Muscle layer of duodenum (tissue), 2 donors: ENCODE results near the gene CLDN34.

Experiments
- H3K27ac ChIP-seq: one replicate; pipeline ENCODE4 v1.7.0; 2013; ENCODE audit warnings: mild to moderate bottlenecking, low read length
- H3K27me3 ChIP-seq: one replicate; pipeline ENCODE4 v1.7.0; 2013; ENCODE audit warnings: low read depth, mild to moderate bottlenecking, control low read depth, low read length
- H3K36me3 ChIP-seq, 2 donors: one replicate each; pipeline ENCODE4 v1.7.0; 2013; ENCODE audit warnings: low read length in 2 of 2, control low read depth in 1 of 2, mild to moderate bottlenecking in 1 of 2; ENCODE audit not compliant: insufficient read depth in 2 of 2, control insufficient read depth in 1 of 2
- H3K4me1 ChIP-seq, 2 donors: one replicate each; pipeline ENCODE4 v1.7.0; 2013; ENCODE audit warnings: low read length in 2 of 2, mild to moderate bottlenecking in 2 of 2, control low read depth in 1 of 2, moderate library complexity in 1 of 2; ENCODE audit not compliant: insufficient read depth in 2 of 2, control insufficient read depth in 1 of 2
- H3K4me3 ChIP-seq, 2 donors: one replicate each; pipeline ENCODE4 v1.7.0; 2013; ENCODE audit warnings: low read length in 2 of 2, low read depth in 1 of 2, mild to moderate bottlenecking in 1 of 2
- H3K9me3 ChIP-seq, 2 donors: one replicate each; pipeline ENCODE4 v1.7.0; 2013; ENCODE audit warnings: low read length in 2 of 2, control low read depth in 1 of 2, mild to moderate bottlenecking in 1 of 2; ENCODE audit not compliant: control insufficient read depth in 1 of 2
- donor health status: healthy.

Gene CLDN34

GRCh38 chrX:9980927-9981326 is 13.8 kb downstream of the CLDN34 start:
- no peaks in the 10 kb centered on the region for H3K4me1 ChIP-seq
- H3K4me3 ChIP-seq = no peak overlapping the region
- no peak overlapping the region for H3K27ac ChIP-seq
- no peaks in the 10 kb centered on the region for H3K36me3 ChIP-seq
- no peaks in the 10 kb centered on the region for H3K27me3 ChIP-seq
- H3K9me3 ChIP-seq = no peaks in the 10 kb centered on the region

- Histone ChIP-seq H3K4me3 (no peak overlapping the region), H3K9me3 (no peaks in the 10 kb centered on the region), H3K27ac (no peak overlapping the region), H3K36me3 (no peaks in the 10 kb centered on the region), H3K4me1 (no peaks in the 10 kb centered on the region), H3K27me3 (no peaks in the 10 kb centered on the region)
Measured at GRCh38 chrX:9983441-9983840, 16.3 kb downstream of the CLDN34 start.

GRCh38 chrX:9983846-9984245 is 16.7 kb downstream of the CLDN34 start:
- no peak overlapping the region for H3K27ac ChIP-seq
- H3K27me3 ChIP-seq = no peaks in the 10 kb centered on the region
- no peaks in the 10 kb centered on the region for H3K4me1 ChIP-seq
- H3K36me3 ChIP-seq = no peaks in the 10 kb centered on the region
- H3K4me3 ChIP-seq = no peak overlapping the region
- no peaks in the 10 kb centered on the region for H3K9me3 ChIP-seq

GRCh38 chrX:9988762-9989161 is 21.6 kb downstream of the CLDN34 start:
- H3K27ac ChIP-seq = no peak overlapping the region
- H3K9me3 ChIP-seq = no peaks in the 10 kb centered on the region
- H3K4me3 ChIP-seq = no peak overlapping the region
- H3K36me3 ChIP-seq = no peaks in the 10 kb centered on the region
- no peaks in the 10 kb centered on the region for H3K4me1 ChIP-seq
- no peaks in the 10 kb centered on the region for H3K27me3 ChIP-seq

GRCh38 chrX:9992061-9992460 is 24.9 kb downstream of the CLDN34 start:
- no peaks in the 10 kb centered on the region for H3K4me1 ChIP-seq
- no peaks in the 10 kb centered on the region for H3K36me3 ChIP-seq
- H3K4me3 ChIP-seq = no peak overlapping the region
- H3K27ac ChIP-seq = no peak overlapping the region
- no peaks in the 10 kb centered on the region for H3K9me3 ChIP-seq
- no peaks in the 10 kb centered on the region for H3K27me3 ChIP-seq

- Histone ChIP-seq H3K27me3 (no peaks in the 10 kb centered on the region), H3K4me3 (no peak overlapping the region), H3K27ac (no peak overlapping the region)
Measured at GRCh38 chrX:9992724-9993123, 25.6 kb downstream of the CLDN34 start.

GRCh38 chrX:9995855-9996339 is 28.7 kb downstream of the CLDN34 start:
- Histone ChIP-seq H3K27ac (no peak overlapping the region), H3K9me3 (no peaks in the 10 kb centered on the region), H3K27me3 (no peaks in the 10 kb centered on the region), H3K4me3 (no peak overlapping the region), H3K4me1 (no peaks in the 10 kb centered on the region), H3K36me3 (no peaks in the 10 kb centered on the region)

More at GRCh38 chrX:9992724-9993123, 25.6 kb downstream of the CLDN34 start:
- H3K4me1 ChIP-seq = no peaks in the 10 kb centered on the region
- H3K36me3 ChIP-seq = no peaks in the 10 kb centered on the region
- H3K9me3 ChIP-seq = no peaks in the 10 kb centered on the region

GRCh38 chrX:9997041-9997440 is 29.9 kb downstream of the CLDN34 start:
- H3K27me3 ChIP-seq = no peaks in the 10 kb centered on the region
- H3K27ac ChIP-seq = no peak overlapping the region
- H3K4me3 ChIP-seq = no peak overlapping the region
- no peaks in the 10 kb centered on the region for H3K36me3 ChIP-seq
- no peaks in the 10 kb centered on the region for H3K9me3 ChIP-seq
- no peaks in the 10 kb centered on the region for H3K4me1 ChIP-seq

GRCh38 chrX:9997524-9997923 is 30.4 kb downstream of the CLDN34 start:
- no peaks in the 10 kb centered on the region for H3K36me3 ChIP-seq
- H3K27ac ChIP-seq = no peak overlapping the region
- no peak overlapping the region for H3K4me3 ChIP-seq
- no peaks in the 10 kb centered on the region for H3K9me3 ChIP-seq
- H3K4me1 ChIP-seq = no peaks in the 10 kb centered on the region
- H3K27me3 ChIP-seq = no peaks in the 10 kb centered on the region

- H3K4me3 ChIP-seq = no peak overlapping the region
- H3K27me3 ChIP-seq = no peaks in the 10 kb centered on the region
- no peaks in the 10 kb centered on the region for H3K9me3 ChIP-seq
- H3K36me3 ChIP-seq = no peaks in the 10 kb centered on the region
- no peaks in the 10 kb centered on the region for H3K4me1 ChIP-seq
- H3K27ac ChIP-seq = no peak overlapping the region
Measured at GRCh38 chrX:10001496-10001895, 34.3 kb downstream of the CLDN34 start.

GRCh38 chrX:10004832-10005475 is 37.8 kb downstream of the CLDN34 start:
- H3K4me3 ChIP-seq = no peak overlapping the region
- no peak overlapping the region for H3K27ac ChIP-seq
- peaks cover 0 to 5% of the 10 kb centered on the region in 2 donors for H3K4me1 ChIP-seq
- H3K27me3 ChIP-seq = no peaks in the 10 kb centered on the region
- no peaks in the 10 kb centered on the region for H3K36me3 ChIP-seq
- no peaks in the 10 kb centered on the region for H3K9me3 ChIP-seq

- Histone ChIP-seq H3K27ac (no peak overlapping the region), H3K27me3 (no peaks in the 10 kb centered on the region)
Measured at GRCh38 chrX:10006086-10006485, 38.9 kb downstream of the CLDN34 start.

More at GRCh38 chrX:10006086-10006485, 38.9 kb downstream of the CLDN34 start:
- no peak overlapping the region for H3K4me3 ChIP-seq
- H3K9me3 ChIP-seq = no peaks in the 10 kb centered on the region
- peaks cover 0 to 15% of the 10 kb centered on the region in 2 donors for H3K4me1 ChIP-seq
- no peaks in the 10 kb centered on the region for H3K36me3 ChIP-seq
